ENCODE data around the gene MIDN.
A peak's percentile ranks its signal among the peaks of the same experiment; 100 is the strongest.

MIDN gene

GRCh38 chr19:1266129-1266915, 17.9 kb downstream of the MIDN start:
- H2BK5ac ChIP-seq (ENCODE audit: low read length) = peak overlapping the region; percentile 84
- peak overlapping the region; percentile 100 for H2BK120ac ChIP-seq (ENCODE audit: low read depth, low read length)
- H2AK5ac ChIP-seq (ENCODE audit: low read depth, low read length) = peak overlapping the region; percentile 100
- H3K27ac ChIP-seq (replicated peaks; ENCODE audit: low read length) = peak overlapping the region; percentile 90
- peaks cover 0 to 2% (median 0%) of the 10 kb centered on the region in 3 experiments for H3K27me3 ChIP-seq (ENCODE audit: control insufficient read depth in 3 of 3, insufficient read depth in 3 of 3, low read depth in 1 of 3, low read length in 3 of 3)
- peaks cover 61 to 75% of the 10 kb centered on the region in 2 donors for H3K4me1 ChIP-seq (ENCODE audit: control insufficient read depth in 2 of 2, insufficient read depth in 1 of 2, low read depth in 1 of 2, low read length in 2 of 2)
- H3K9ac ChIP-seq (ENCODE audit: low read depth, low read length, poor library complexity) = peak overlapping the region; percentile 98
- peak overlapping the region; percentile 100 for H3K14ac ChIP-seq (ENCODE audit: low read length)
- H4K8ac ChIP-seq (ENCODE audit: low read depth, low read length) = peak overlapping the region; percentile 93
- H3K4me3 ChIP-seq (ENCODE audit: low read length in 2 of 2) = peak overlapping the region; percentile 47 to 81
- peaks cover 8 to 17% of the 10 kb centered on the region in 2 donors for H3K36me3 ChIP-seq (replicated peaks in 1 of 2; ENCODE audit: control insufficient read depth in 2 of 2, insufficient read depth in 2 of 2, low read length in 2 of 2)
- no CpG with 5 or more reads among the region's 84 CpGs for WGBS, 2 donors (ENCODE audit: extremely low coverage in 2 of 2, insufficient read length in 2 of 2, insufficient replicate concordance in 1 of 2)
- H3K79me1 ChIP-seq (ENCODE audit: low read depth, low read length) = peaks cover 23% of the 10 kb centered on the region
- H2BK12ac ChIP-seq (ENCODE audit: low read length) = peak overlapping the region; percentile 99
- peak overlapping the region; percentile 51 for H2BK15ac ChIP-seq (ENCODE audit: low read length)
- H4K91ac ChIP-seq (ENCODE audit: low read depth, low read length, poor library complexity) = peak overlapping the region; percentile 100
- H2AFZ ChIP-seq (ENCODE audit: low read length) = peak overlapping the region; percentile 88
- peak; percentile 92 for DNase-seq (ENCODE audit: low spot score)
- peak overlapping the region; percentile 100 for H3K4ac ChIP-seq (ENCODE audit: low read length)
- no peaks in the 10 kb centered on the region for H3K9me3 ChIP-seq (replicated peaks in 1 of 2; ENCODE audit: control insufficient read depth in 2 of 2, insufficient read depth in 1 of 2, low read depth in 1 of 2, low read length in 2 of 2)
- H3K4me2 ChIP-seq (ENCODE audit: insufficient read depth, low read length, poor library complexity, severe bottlenecking) = peak overlapping the region; percentile 90
- H3K23ac ChIP-seq (ENCODE audit: low read depth, low read length, poor library complexity) = peak overlapping the region; percentile 99
- peak overlapping the region; percentile 100 for H3K18ac ChIP-seq (ENCODE audit: low read length)

GRCh38 chr19:1266916-1267476, 18.6 kb downstream of the MIDN start:
- Histone ChIP-seq H3K9me3 (replicated peaks in 1 of 2; ENCODE audit: control insufficient read depth in 2 of 2, insufficient read depth in 1 of 2, low read depth in 1 of 2, low read length in 2 of 2) (no peaks in the 10 kb centered on the region), H3K4ac (ENCODE audit: low read length) (peak overlapping the region; percentile 17), H2BK5ac (ENCODE audit: low read length) (peak overlapping the region; percentile 84), H3K27ac (replicated peaks; ENCODE audit: low read length) (peak overlapping the region; percentile 68), H3K4me2 (ENCODE audit: insufficient read depth, low read length, poor library complexity, severe bottlenecking) (peak overlapping the region; percentile 90), H3K4me3 (ENCODE audit: low read length in 2 of 2) (peak overlapping the region; percentile 47 to 81), H3K18ac (ENCODE audit: low read length) (peak overlapping the region; percentile 100), H4K91ac (ENCODE audit: low read depth, low read length, poor library complexity) (peak overlapping the region; percentile 94), H3K4me1 (ENCODE audit: control insufficient read depth in 2 of 2, insufficient read depth in 1 of 2, low read depth in 1 of 2, low read length in 2 of 2) (peaks cover 56 to 69% of the 10 kb centered on the region in 2 donors), H2BK120ac (ENCODE audit: low read depth, low read length) (peak overlapping the region; percentile 73), H3K23ac (ENCODE audit: low read depth, low read length, poor library complexity) (peak overlapping the region; percentile 99), H3K9ac (ENCODE audit: low read depth, low read length, poor library complexity) (peak overlapping the region; percentile 83), H3K14ac (ENCODE audit: low read length) (peak overlapping the region; percentile 47), H4K8ac (ENCODE audit: low read depth, low read length) (no peak overlapping the region), H3K79me1 (ENCODE audit: low read depth, low read length) (peaks cover 19% of the 10 kb centered on the region), H2AK5ac (ENCODE audit: low read depth, low read length) (peak overlapping the region; percentile 99), H2AFZ (ENCODE audit: low read length) (peak overlapping the region; percentile 88), H3K27me3 (ENCODE audit: control insufficient read depth in 3 of 3, insufficient read depth in 3 of 3, low read depth in 1 of 3, low read length in 3 of 3) (peaks cover 0 to 2% (median 0%) of the 10 kb centered on the region in 3 experiments), H2BK15ac (ENCODE audit: low read length) (peak overlapping the region; percentile 96), H2BK12ac (ENCODE audit: low read length) (no peak overlapping the region), H3K36me3 (replicated peaks in 1 of 2; ENCODE audit: control insufficient read depth in 2 of 2, insufficient read depth in 2 of 2, low read length in 2 of 2) (peaks cover 15 to 24% of the 10 kb centered on the region in 2 donors)
- DNase-seq (ENCODE audit: low spot score) = no peak
- no CpG with 5 or more reads among the region's 59 CpGs for WGBS, 2 donors (ENCODE audit: extremely low coverage in 2 of 2, insufficient read length in 2 of 2, insufficient replicate concordance in 1 of 2)

- peak overlapping the region; percentile 47 for H3K14ac ChIP-seq (ENCODE audit: low read length)
These were observed 19.3 kb downstream of the MIDN start for GRCh38 chr19:1267477-1268225.

More at GRCh38 chr19:1267477-1268225, 19.3 kb downstream of the MIDN start:
- Histone ChIP-seq H2AFZ (ENCODE audit: low read length) (peak overlapping the region; percentile 81), H3K27me3 (ENCODE audit: control insufficient read depth in 3 of 3, insufficient read depth in 3 of 3, low read depth in 1 of 3, low read length in 3 of 3) (peaks cover 0 to 2% (median 0%) of the 10 kb centered on the region in 3 experiments), H3K36me3 (replicated peaks in 1 of 2; ENCODE audit: control insufficient read depth in 2 of 2, insufficient read depth in 2 of 2, low read length in 2 of 2) (peaks cover 19 to 31% of the 10 kb centered on the region in 2 donors), H2BK15ac (ENCODE audit: low read length) (peak overlapping the region; percentile 96), H3K23ac (ENCODE audit: low read depth, low read length, poor library complexity) (peak overlapping the region; percentile 99), H4K8ac (ENCODE audit: low read depth, low read length) (no peak overlapping the region), H3K18ac (ENCODE audit: low read length) (peak overlapping the region; percentile 86), H3K79me1 (ENCODE audit: low read depth, low read length) (peaks cover 18% of the 10 kb centered on the region), H3K4ac (ENCODE audit: low read length) (no peak overlapping the region), H3K4me1 (ENCODE audit: control insufficient read depth in 2 of 2, insufficient read depth in 1 of 2, low read depth in 1 of 2, low read length in 2 of 2) (peaks cover 54 to 63% of the 10 kb centered on the region in 2 donors), H3K9me3 (replicated peaks in 1 of 2; ENCODE audit: control insufficient read depth in 2 of 2, insufficient read depth in 1 of 2, low read depth in 1 of 2, low read length in 2 of 2) (no peaks in the 10 kb centered on the region), H3K4me2 (ENCODE audit: insufficient read depth, low read length, poor library complexity, severe bottlenecking) (peak overlapping the region; percentile 90), H4K91ac (ENCODE audit: low read depth, low read length, poor library complexity) (no peak overlapping the region), H2BK120ac (ENCODE audit: low read depth, low read length) (peak overlapping the region; percentile 73), H2BK5ac (ENCODE audit: low read length) (peak overlapping the region; percentile 84), H3K9ac (ENCODE audit: low read depth, low read length, poor library complexity) (peak overlapping the region; percentile 85), H2AK5ac (ENCODE audit: low read depth, low read length) (peak overlapping the region; percentile 99), H3K4me3 (ENCODE audit: low read length in 2 of 2) (peak overlapping the region; percentile 47 to 81), H3K27ac (replicated peaks; ENCODE audit: low read length) (no peak overlapping the region), H2BK12ac (ENCODE audit: low read length) (peak overlapping the region; percentile 75)
- DNase-seq (ENCODE audit: low spot score) = no peak
- no CpG with 5 or more reads among the region's 35 CpGs for WGBS, 2 donors (ENCODE audit: extremely low coverage in 2 of 2, insufficient read length in 2 of 2, insufficient replicate concordance in 1 of 2)

Measured in neuronal stem cell (in vitro differentiated cells).